HL-60/S4 (cell line): ENCODE data around the gene RALGAPA2.

Experiments
- in situ Hi-C: fragments of 300-500 bp; cut with MboI; formaldehyde crosslinking; loops from 2 replicates; pipeline ENCODE4 v1.14.3; 2022; ENCODE audit warnings: low sequenced_read_pairs

The RALGAPA2 gene

DNA sequence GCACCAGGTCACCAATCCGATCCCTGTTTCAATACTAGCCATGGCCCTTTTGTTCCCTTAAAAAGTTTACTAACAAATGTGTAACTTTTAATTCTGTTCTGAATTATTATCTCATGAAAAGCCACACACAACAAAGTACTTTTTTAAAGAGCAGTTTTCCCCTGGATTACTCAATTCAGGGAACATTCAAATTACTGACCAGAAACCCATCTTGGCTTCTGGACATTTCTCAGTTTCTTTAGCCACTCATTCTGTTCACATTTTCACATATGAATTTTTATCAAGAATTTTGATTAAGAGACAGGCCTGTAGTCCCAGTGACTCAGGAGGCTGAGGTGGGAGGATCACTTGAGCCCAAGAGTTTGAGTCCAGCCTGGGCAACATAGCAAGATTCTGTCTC, 297.1 kb downstream of the RALGAPA2 start:
- in situ Hi-C loops: no loop called here

- in situ Hi-C loops: no loop called here
Measured at GRCh38 chr20:20414640-20415220, 297.7 kb downstream of the RALGAPA2 start.

- in situ Hi-C loops: no loop called here
Measured at GRCh38 chr20:20413810-20414281, 298.6 kb downstream of the RALGAPA2 start.

DNA sequence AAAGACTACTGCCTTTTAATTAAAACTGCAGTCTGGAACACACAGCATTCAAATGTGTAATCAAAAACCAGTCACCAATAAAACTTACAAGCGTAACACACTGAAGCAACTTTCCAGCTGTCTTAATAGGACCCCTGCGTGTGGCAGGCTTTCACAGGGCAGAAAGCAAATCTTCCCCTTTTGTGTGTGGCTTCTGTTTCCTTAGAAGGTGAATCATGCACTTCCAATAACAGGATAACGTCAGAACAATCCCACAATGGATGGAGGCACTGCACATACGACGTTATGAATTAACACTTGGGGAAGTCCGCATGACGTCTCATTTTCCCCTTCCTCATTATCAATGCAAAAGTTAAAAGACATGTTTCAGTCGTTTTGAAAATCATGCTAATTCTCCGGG, 299.7 kb downstream of the RALGAPA2 start:
- in situ Hi-C loops: no loop called here

- in situ Hi-C loops: no loop called here
Measured at GRCh38 chr20:20411836-20412235, 300.6 kb downstream of the RALGAPA2 start.

GRCh38 chr20:20411402-20411801, 301.0 kb downstream of the RALGAPA2 start:
- in situ Hi-C loops: no loop called here

GRCh38 chr20:20410678-20411077, 301.8 kb downstream of the RALGAPA2 start:
- in situ Hi-C loops: no loop called here

- in situ Hi-C loops: no loop called here
Measured at GRCh38 chr20:20409331-20409730, 303.1 kb downstream of the RALGAPA2 start.

GRCh38 chr20:20407891-20408805, 304.3 kb downstream of the RALGAPA2 start:
- in situ Hi-C loops: no loop called here

DNA sequence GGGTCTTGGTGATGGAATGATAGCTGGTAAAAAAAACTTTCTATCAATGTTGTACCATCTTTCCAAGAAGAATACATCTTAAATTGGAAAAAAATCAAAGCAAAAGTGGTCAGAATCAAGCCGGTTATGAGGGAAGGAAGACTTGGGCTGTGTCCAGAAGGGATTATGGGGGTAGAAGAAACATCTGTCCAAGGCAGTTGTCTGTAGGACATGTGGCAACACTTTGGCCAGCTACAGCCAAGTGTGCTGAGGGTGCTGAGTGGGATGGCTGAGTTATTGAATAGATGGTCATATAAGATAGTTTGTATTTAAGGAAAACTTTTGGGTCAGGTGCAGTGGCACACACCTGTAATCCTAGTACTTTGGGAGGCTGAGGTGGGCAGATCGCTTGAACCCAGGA, 306.1 kb downstream of the RALGAPA2 start:
- in situ Hi-C loops: no loop called here

GRCh38 chr20:20405623-20406022, 306.8 kb downstream of the RALGAPA2 start:
- in situ Hi-C loops: no loop called here

GRCh38 chr20:20404633-20405032, 307.8 kb downstream of the RALGAPA2 start:
- in situ Hi-C loops: no loop called here

- in situ Hi-C loops: no loop called here
Measured at GRCh38 chr20:20401991-20402390, 310.5 kb downstream of the RALGAPA2 start.

- in situ Hi-C loops: no loop called here
Measured at GRCh38 chr20:20399531-20400500, 312.6 kb downstream of the RALGAPA2 start.

- in situ Hi-C loops: no loop called here
Measured at GRCh38 chr20:20398123-20398522, 314.3 kb downstream of the RALGAPA2 start.

- in situ Hi-C loops: no loop called here
Measured at GRCh38 chr20:20396794-20397193, 315.6 kb downstream of the RALGAPA2 start.

- in situ Hi-C loops: no loop called here
Measured at GRCh38 chr20:20395903-20396568, 316.4 kb downstream of the RALGAPA2 start.

- in situ Hi-C loops: no loop called here
Measured at GRCh38 chr20:20395087-20395486, 317.4 kb downstream of the RALGAPA2 start.

GRCh38 chr20:20393207-20394120, 319.0 kb downstream of the RALGAPA2 start:
- in situ Hi-C loops: no loop called here
